IPS-18c (cell line): ENCODE results near the gene AP4S1.
A peak's percentile ranks its signal among the peaks of the same experiment; 100 is the strongest.
"Not testable (repeated sequence)": the region's sequence is repeated elsewhere in the genome, so short reads cannot be mapped to it uniquely, and the experiment has no call there.

Source experiments
- H3K4me3 ChIP-seq: 2 replicates; pipeline ENCODE4 v1.7.0; 2013; ENCODE audit warnings: low read depth, mild to moderate bottlenecking, low read length, moderate library complexity; ENCODE audit not compliant: insufficient read depth
- H3K9me3 ChIP-seq: one replicate; pipeline ENCODE4 v1.6.1; 2013; ENCODE audit warnings: mild to moderate bottlenecking, low read length, moderate library complexity; ENCODE audit not compliant: control insufficient read depth, insufficient read depth

Gene AP4S1

DNA sequence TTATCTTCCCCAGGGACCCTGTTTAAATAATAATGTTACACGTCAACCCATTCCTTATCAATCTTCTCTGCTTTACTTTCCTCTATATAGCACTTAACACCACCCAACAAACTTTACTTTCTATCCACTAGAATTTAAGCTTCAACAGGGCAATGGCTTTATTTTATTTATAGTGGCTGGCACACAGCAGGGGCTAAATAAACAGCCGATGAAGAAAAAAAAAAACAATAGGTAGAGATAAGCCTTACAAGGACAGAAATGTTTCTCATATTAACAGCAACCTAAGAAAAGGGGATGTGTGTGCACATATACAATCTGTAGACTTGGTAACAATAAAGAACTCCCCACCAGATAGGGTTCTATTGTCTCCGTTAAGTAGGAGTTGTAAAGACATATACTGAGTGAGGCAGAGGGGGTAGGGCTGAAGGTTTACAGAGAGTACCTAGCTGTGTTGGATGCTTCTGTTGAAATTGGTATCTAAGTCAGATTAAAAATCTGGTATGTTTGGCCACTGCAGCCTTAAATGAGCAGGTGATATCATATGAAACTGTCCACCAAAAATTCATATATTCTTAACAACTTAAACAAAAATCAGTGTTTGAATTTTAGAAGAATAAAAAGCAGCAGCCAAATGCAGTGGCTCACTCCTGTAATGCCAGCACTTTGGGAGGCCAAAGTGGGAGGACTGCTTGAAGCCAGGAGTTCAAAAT is 24.7 kb upstream of the AP4S1 start:
- no peak overlapping the region for H3K4me3 ChIP-seq

DNA sequence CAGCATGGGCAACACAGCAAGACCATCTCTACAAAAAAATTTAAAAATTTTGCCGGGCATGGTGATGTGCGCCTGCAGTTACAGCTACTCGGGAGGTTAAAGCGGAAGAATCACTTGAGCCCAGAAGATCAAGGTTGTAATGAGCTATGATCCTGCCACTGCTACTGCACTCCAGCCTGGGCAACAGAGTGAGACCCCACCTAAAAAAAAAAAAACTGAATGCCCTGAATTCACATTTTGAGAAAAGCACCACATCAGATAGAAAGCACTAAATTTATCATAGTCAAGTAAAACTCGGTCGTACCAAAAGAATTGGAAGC is 24.1 kb upstream of the AP4S1 start:
- H3K4me3 ChIP-seq = no peak overlapping the region
- peaks cover 2% of the 10 kb centered on the region for H3K9me3 ChIP-seq

More for the DNA sequence above, 24.7 kb upstream of the AP4S1 start:
- H3K9me3 ChIP-seq = peaks cover 2% of the 10 kb centered on the region

DNA sequence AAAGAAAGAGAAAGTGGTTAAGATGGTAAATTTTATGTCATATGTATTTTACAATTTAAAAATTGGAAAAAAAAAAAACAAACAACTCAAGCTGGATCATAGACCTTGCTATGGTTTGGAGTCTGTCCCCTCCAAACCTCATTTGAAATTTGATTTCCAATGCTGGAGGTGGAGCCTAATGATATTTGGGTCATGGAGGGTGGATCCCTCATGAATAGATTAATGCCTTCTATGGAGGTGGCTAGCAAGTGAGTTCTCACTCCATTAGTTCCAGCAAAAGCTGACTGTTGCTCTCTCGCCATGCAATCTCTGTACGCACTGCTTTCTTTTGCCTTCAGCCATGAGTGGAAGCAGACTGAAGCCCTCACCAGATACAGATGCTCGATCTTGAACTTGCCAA is 22.2 kb upstream of the AP4S1 start:
- Histone ChIP-seq H3K4me3 (no peak overlapping the region), H3K9me3 (peaks cover 2% of the 10 kb centered on the region)

DNA sequence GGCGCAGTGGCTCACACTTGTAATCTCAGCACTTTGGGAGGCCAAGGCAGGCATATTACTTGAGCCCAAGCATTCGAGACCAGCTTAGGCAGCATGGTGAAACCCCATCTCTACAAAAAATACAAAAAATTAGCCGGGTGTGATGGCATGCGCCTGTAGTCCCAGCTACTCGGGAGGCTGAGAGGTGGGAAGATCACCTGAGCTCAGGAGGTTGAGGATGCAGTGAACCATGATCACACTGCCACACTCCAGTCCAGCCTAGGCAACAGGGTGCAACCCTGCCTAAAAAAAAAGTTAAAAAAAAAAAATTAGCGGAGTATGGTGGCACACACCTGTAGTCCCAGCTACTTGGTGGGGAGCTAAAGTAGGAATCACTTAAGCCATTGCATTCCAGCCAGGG is 21.4 kb upstream of the AP4S1 start:
- H3K4me3 ChIP-seq, H3K9me3 ChIP-seq: not testable (repeated sequence)

DNA sequence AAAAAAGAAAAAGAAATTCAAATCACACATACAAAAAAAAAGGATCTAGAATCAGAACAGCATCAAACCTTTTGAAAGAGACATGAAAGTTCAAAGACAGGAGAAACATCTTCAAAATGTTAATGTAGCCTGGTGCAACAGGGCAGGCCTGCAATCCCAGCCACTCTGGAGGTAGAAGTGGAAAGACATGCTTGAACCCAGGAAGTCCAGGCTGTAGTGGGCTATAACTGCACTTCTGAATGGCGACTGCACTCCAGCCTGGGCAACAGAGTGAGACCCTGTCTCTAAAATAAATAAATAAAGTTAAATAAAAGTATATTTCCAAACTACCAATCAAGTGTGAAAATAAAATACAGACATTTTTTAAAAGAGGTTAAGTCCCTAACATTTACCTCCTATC is 18.7 kb upstream of the AP4S1 start:
- Histone ChIP-seq H3K4me3 (no peak overlapping the region), H3K9me3 (no peaks in the 10 kb centered on the region)

DNA sequence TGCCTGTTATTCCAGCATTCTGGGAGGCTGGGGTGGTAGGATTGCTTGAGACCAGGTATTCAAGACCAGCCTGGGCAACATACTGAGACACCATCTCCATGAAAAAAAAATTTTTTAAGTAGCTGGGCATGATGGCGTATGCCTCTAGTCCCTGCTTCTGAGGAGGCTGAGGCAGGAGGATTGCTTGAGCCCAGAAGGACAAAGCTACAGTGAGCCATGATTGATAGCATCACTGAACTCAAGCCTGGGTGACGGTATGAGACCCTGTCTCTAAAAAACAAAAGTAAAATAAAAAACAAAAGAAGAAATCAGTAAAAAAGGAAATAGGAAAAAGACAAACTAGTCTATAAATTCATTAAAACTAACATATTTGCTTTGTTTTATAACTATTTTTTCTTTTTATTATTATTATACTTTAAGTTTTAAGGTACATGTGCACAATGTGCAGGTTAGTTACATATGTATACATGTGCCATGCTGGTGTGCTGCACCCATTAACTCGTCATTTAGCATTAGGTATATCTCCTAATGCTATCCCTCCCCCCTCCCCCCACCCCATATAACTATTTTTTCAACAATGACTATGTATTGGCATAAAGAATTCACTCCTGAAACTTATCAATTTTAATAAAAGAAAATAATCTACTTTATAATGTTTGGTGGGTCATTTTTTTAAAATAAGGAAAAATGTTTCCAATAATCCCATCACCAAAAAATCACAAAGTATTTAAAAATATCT is 15.4 kb upstream of the AP4S1 start:
- Histone ChIP-seq H3K9me3 (no peaks in the 10 kb centered on the region), H3K4me3 (no peak overlapping the region)

DNA sequence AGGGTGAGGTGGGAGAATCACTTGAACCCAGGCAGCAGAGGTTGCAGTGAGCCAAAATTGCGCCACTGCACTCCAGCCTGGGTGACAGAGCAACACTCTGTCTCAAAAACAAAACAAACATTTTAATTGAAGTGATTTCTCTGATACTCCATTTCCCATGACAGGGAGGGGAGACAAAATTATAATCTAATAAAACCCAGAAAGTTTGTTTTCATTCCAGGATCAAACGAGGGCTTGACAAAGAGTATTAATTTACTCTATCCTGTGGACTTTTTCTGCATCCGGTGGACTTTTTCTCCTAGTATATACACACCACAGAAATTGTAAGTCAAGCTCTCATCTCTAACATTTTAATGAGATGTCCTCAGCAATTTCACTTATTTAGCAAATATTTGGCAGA is 14.5 kb upstream of the AP4S1 start:
- H3K9me3 ChIP-seq = no peaks in the 10 kb centered on the region
- H3K4me3 ChIP-seq = no peak overlapping the region

DNA sequence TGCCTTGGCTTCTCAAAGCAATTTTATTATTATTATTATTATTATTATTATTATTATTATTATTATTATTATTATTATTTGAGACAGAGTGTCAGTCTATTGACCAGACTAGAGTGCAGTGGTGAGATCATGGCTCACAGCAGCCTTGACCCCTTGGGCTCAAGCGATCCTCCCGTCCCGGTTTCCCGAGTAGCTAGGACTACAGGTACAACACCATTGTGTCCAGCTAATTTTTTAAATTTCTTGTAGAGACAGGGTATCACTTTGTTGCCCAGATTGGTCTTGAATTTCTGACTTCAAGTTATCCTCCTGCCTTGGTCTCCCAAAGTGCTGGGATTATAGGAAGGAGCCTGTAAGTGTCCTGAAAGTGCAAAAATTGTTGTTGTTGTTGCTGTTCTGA is 11.6 kb upstream of the AP4S1 start:
- Histone ChIP-seq H3K9me3 (no peaks in the 10 kb centered on the region), H3K4me3 (no peak overlapping the region)

DNA sequence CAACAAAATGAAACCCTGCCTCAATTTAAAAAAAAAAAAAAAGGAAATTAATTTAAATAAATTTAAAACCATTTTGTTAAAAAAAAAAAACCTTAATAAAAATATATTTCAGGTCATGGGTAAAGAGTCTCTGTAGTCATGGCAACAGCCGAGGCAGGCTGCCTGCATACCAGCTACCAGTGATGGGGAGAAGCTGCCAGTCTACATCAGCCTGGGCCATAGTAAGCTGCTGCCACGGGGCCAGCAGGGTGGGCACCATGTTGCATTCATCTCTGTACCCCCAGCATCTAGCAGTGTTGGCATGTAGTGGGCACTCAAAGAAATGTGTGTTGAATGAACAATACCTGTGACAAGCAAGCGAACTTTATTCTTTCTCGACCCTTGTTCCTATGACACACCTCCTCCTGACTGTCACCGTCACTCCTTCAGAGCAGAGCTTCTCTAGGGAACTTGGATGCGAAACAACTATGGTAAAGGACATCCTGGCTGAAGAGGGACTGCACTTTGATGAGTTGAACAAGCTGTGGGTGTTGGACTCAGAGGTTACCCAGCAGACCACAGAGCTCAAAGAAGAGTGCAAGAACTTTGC is 7.3 kb upstream of the AP4S1 start:
- H3K4me3 ChIP-seq = no peak overlapping the region
- no peaks in the 10 kb centered on the region for H3K9me3 ChIP-seq

DNA sequence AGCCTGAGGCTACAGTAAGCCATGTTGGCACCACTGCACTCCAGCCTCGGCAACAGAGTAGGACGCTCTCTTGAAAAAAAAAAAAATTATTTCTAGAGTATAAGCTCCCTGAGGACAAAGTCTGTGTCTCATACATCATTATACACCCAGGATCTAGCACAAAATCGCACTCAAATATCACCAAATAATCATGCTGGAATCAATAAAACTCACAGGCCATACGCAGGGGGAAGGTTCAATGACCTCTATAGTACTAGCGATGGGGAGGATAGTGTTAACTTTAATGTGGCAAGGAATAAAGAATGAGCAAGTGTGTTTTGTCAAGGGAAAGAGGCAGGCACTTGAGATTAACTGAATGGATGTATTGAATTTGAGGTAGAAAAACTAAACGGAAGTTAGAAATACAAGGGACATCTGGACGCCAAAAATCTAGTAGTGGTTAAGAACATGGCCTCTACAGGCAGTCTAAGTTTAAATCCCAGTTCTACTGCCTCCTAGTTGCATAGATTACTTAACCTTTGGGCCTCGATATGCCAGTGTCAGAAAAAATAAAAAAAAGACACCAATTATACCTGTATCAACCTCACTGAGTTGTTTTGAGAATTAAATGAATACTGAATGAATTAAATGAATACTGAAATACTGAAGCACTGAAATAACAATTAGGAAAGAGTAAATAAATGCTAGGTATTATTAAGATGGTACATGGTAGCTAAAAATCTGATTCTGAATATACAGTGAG is 4.4 kb upstream of the AP4S1 start:
- Histone ChIP-seq H3K4me3 (no peak overlapping the region), H3K9me3 (no peaks in the 10 kb centered on the region)

DNA sequence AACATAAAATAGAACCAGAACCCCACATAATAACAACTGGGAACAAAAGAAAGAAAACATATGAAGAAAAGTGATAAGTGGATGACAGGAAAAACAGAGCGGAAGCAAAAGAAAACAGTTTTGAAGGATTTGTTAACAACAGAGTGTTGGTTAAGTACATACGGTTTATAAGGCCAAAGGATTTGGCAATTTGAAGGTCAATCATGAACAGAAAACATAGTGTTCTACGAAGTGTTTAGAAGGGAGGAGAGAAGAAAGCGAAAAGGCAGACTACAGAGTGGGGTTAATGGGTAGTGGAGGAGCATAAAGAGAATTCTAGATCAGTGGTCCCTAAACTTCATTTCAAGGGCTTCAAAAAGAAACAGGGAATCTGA is 3.9 kb upstream of the AP4S1 start:
- Histone ChIP-seq H3K4me3 (no peak overlapping the region), H3K9me3 (no peaks in the 10 kb centered on the region)

DNA sequence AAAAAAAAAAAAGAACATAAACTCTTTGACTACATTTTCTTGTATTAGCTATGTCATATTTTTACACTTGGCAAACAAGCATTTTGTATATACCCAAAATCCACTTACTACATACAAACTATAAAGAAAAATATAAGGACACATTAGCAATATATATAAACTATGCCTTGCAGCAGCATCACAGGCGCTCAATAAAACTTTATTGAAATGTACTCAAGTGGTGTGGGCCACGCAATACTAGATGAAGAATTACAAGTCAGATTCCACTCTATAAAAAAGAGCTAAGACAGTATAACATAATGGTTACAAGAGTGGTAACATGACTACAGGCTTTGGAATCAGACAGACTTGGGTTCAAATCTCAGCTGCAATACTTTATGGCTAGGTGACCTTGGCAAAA is 3.1 kb upstream of the AP4S1 start:
- Histone ChIP-seq H3K4me3 (no peak overlapping the region), H3K9me3 (no peaks in the 10 kb centered on the region)

DNA sequence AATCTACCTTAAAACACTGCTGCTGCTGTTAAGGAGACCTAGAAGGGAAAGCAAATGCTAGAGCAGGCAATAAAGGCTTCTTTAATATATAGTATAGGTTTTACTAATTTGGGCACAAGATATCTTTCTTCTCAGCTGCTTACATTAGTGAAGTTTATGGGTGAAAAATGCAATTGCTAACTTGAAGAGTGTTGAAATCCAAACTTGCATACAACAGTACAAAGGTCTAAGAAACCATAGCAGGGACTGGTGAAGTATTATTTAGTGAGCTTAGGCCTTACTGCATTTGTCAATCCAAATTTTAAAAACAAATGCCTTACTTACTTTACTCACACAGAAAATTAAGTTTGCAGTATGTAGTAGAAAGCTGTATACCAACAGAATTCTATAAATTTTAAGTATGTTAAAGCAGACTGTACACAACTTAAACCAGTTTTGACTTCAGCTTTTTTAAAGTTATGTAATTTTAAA is 1.4 kb upstream of the AP4S1 start:
- Histone ChIP-seq H3K4me3 (no peak overlapping the region), H3K9me3 (no peaks in the 10 kb centered on the region)

DNA sequence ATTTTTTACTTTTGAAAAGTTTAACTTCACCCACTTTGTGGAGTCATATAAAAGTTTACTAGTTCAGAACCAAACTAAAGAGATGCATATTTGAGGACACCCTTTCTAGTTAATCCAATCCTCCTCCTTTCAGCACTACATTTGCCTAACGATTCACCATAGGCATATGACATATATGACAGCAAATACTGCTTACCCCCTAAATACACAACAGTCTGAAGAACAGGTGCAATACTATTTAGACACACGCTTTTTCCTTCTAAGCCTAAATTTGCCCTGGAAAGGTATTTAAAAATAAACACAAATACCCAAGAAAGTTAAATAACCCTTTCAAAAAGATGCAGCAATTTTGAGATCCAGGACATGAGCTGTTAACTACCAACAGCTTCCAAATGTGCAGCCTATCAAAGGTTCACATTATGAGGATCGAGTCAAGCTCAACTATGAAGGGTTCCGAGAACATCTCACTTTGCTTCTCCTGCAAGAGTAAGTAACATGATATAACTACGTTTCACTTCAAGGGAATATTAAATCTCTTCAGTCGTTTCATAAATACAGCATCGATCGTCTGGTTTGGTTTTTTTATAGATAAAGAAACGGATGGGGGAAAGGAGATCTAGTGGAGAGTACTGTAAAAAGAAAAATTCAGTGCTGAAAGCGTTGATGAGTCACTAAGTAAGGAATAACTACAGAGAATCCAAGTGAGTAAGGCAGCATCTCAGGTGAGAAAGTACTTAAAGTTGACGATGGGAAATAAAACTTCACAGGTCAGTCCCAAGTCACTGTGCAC is 677 bp upstream of the AP4S1 start:
- no peaks in the 10 kb centered on the region for H3K9me3 ChIP-seq
- H3K4me3 ChIP-seq = peak overlapping the region; percentile 96

DNA sequence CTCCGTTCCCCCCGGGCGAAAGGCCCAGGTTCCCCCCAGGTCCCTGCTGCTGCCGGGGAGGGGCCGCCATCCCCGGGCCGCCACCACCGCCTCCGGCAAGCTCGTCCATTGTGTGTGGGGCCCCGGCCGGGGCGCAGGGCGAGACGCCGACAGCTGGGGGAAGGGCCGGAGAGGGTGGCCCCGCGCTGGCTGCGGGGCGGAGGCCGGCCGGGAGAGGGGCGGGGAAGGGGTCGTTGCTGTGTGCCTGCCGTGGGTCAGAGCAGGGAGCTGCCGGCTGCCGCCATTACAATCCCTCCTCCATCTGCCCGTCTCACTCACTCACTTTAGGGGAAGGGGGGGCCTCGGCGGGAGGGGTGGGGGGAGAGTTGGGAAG is 614 bp downstream of the AP4S1 start, which contains the start of gene STRN3:
STRN3 (minus strand) TSS at position 303 of the 373 bp plus-strand sequence; CDS start at position 109, 194 bp downstream.
- H3K4me3 ChIP-seq = peak within 1 kb of the TSS; percentile 96
- no peaks in the 10 kb centered on the region for H3K9me3 ChIP-seq

DNA sequence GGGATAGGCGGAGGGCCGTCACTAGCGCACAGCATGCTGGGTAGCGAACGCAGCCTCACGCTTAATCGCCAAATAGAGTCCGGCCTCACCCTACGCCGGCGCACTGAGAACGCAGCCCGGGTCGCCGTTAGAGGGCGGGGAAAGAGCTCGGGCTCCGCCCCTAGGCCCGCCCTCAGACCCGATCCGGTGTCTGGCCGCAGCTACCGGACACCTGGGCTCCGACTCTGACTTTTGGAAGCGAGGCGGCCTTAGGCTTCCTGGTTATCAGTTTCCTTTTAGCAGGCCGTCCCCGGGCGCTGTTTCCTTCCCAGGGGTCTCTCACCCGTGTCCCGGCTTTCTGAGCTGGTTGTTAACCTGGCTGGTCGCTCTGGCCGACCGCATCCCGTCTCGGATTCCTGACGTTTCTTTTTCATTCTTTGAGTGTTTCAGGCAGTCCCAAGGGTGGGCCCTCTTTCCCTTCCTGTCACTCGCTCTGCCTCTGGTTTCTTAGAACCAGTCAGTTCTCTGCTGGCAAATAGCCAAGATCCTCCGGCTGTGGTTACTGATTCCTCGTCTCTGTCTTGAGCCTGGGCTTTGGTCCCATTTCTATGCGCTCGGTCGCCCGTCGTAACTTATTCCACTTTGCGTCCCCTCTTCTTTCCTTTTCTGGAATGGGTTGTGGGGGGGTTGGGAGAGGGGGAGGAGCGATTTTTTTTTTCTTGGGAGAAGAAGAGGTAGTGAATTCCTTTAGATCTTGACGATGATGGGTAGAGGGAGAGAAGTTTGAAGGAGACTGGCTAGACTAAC is 1.2 kb downstream of the AP4S1 start:
- no peaks in the 10 kb centered on the region for H3K9me3 ChIP-seq
- H3K4me3 ChIP-seq = peak overlapping the region; percentile 96
